K562 (cell line): ENCODE measurements around the gene SETD1B. TPM values are rescaled to one million over a fixed set of nuclear protein-coding genes. Genes with fewer than 3 reads are reported as not detected.
A peak's percentile ranks its signal among the peaks of the same experiment; 100 is the strongest.

Experiments
- AFF4 ChIP-seq: sonication (generic); formaldehyde crosslinking; IDR thresholded peaks from 2 replicates; pipeline ENCODE4 v1.8.0; 2023; ENCODE audit warnings: mild to moderate bottlenecking, missing genetic modification reagents
- CAMTA2 ChIP-seq: fragments of 250-450 bp; sonication (Bioruptor Pico); conservative IDR thresholded peaks from 2 replicates; pipeline ENCODE4 v1.5.1; 2022
- CBFA2T2 ChIP-seq: fragments of 450-650 bp; conservative IDR thresholded peaks from 2 replicates; pipeline ENCODE4 v1.6.1; 2017; ENCODE audit warnings: mild to moderate bottlenecking
- CBX8 ChIP-seq: fragments of 200-600 bp; sonication (generic); IDR thresholded peaks from 2 replicates; pipeline ENCODE4 v1.6.1; 2012; ENCODE audit warnings: borderline replicate concordance, mixed run types, low read depth, mild to moderate bottlenecking, moderate library complexity, mixed read lengths, low read length, control low read depth, inconsistent platforms; ENCODE audit not compliant: poor library complexity, severe bottlenecking; ENCODE audit errors: extremely low read depth
- E2F8 ChIP-seq: fragments of 450-650 bp; IDR thresholded peaks from 2 replicates; pipeline ENCODE4 v1.7.1; 2018; ENCODE audit warnings: mild to moderate bottlenecking, low read depth; ENCODE audit not compliant: partially characterized antibody
- ETV1 ChIP-seq: fragments of 450-650 bp; conservative IDR thresholded peaks from 2 replicates; pipeline ENCODE4 v1.6.1; 2016; ENCODE audit warnings: missing genetic modification characterization, control low read depth, low read depth, missing compliant biosample characterization
- IFI16 ChIP-seq: fragments of 250-450 bp; sonication (Bioruptor Pico); IDR thresholded peaks from 2 replicates; pipeline ENCODE4 v2.1.2; 2022; ENCODE audit warnings: mild to moderate bottlenecking, inconsistent platforms
- KAT2B ChIP-seq: IDR thresholded peaks from one replicate; pipeline ENCODE4 v1.6.1; 2012; ENCODE audit warnings: low read depth, mild to moderate bottlenecking, control low read depth, inconsistent platforms, low read length, moderate library complexity
- KAT8 ChIP-seq: fragments of 450-650 bp; IDR thresholded peaks from 2 replicates; pipeline ENCODE4 v1.6.1; 2016; ENCODE audit warnings: low read depth, mild to moderate bottlenecking
- NR0B1 ChIP-seq: fragments of 450-650 bp; IDR thresholded peaks from one replicate; pipeline ENCODE4 v1.6.1; 2018; ENCODE audit warnings: mild to moderate bottlenecking, moderate library complexity; ENCODE audit not compliant: partially characterized antibody
- PATZ1 ChIP-seq: fragments of 250-450 bp; sonication (Bioruptor Pico); IDR thresholded peaks from 2 replicates; pipeline ENCODE4 v1.5.0; 2020; ENCODE audit warnings: mild to moderate bottlenecking, borderline replicate concordance
- PHF20 ChIP-seq: fragments of 450-650 bp; IDR thresholded peaks from 2 replicates; pipeline ENCODE4 v1.6.1; 2018; ENCODE audit not compliant: partially characterized antibody
- SMARCA5 ChIP-seq: fragments of 450-650 bp; IDR thresholded peaks from 2 replicates; pipeline ENCODE4 v1.6.1; 2016
- SMARCB1 ChIP-seq: IDR thresholded peaks from 2 replicates; pipeline ENCODE4 v1.6.1; 2011; ENCODE audit warnings: improper control_type of control experiment, low read depth; ENCODE audit not compliant: insufficient read length
- ZNF165 ChIP-seq: fragments of 250-450 bp; sonication (Bioruptor Pico); IDR thresholded peaks from 2 replicates; pipeline ENCODE4 v1.4.0; 2020; ENCODE audit warnings: borderline replicate concordance
- polyA plus RNA-seq, 8 experiments: library from polyadenylated mRNA; depleted of rRNA in 4 of 8; stranded (reverse) in 5 of 8; unstranded in 3 of 8; fragments of >200 nt; fragmentation: Nextera tagmentation in 2 of 8; fragmentation: Illumina TruSeq in 1 of 8; extraction: Ambion mirVana in 2 of 8; extraction: Trizol in 1 of 8; gene quantifications; 2 replicates each; pipeline versions ENCODE4 v1.2.1 to v1.2.3, GENCODE V29; 2011 to 2014; ENCODE audit warnings: inconsistent platforms in 1 of 8, missing spikeins in 1 of 8
- total RNA-seq, 7 experiments: library from RNA; depleted of rRNA in 6 of 7; stranded (reverse); fragments of >200 nt in 6 of 7; fragmentation: Illumina TruSeq in 2 of 7; extraction: Trizol in 2 of 7; gene quantifications; 2 replicates each; pipeline versions ENCODE4 v1.2.1 to v1.2.3, GENCODE V29; 2011 to 2021; ENCODE audit warnings: low replicate concordance in 1 of 7

The SETD1B gene
- total and polyA plus RNA-seq, 9 of the 15 experiments (the other 6 are each of a cell fraction or from before 2014, with no cell fraction given): 0.48 to 26.6 (median 2.3) TPM

GRCh38 chr12:121793838-121794533 is 9.8 kb upstream of the SETD1B start (continued):
- no peak for TF ChIP-seq CBX8
- TF ChIP-seq AFF4 (CRISPR knock-in tag): peak; percentile 95; the same call in 1 of the 2 replicates
- TF ChIP-seq SMARCA5: no peak; the same call in 1 of the 2 replicates
- peak; percentile 100 for TF ChIP-seq ETV1 (tag)
- TF ChIP-seq CAMTA2: no peak
- TF ChIP-seq PATZ1: no peak
- TF ChIP-seq SMARCB1: no peak
- TF ChIP-seq PHF20: peak; percentile 42
- no peak for TF ChIP-seq ZNF165 (CRISPR knock-in tag)
- no peak for TF ChIP-seq E2F8
- TF ChIP-seq KAT8: no peak
- peak; percentile 47 for TF ChIP-seq KAT2B
- TF ChIP-seq IFI16 (CRISPR knock-in tag): no peak
- no peak for TF ChIP-seq NR0B1
- no peak for TF ChIP-seq CBFA2T2
